Loucy (cell line): ENCODE measurements around the gene MED13L.

ENCODE experiments used
- H2AFZ ChIP-seq: fragments of 200-600 bp; sonication (generic); 2 replicates; pipeline ENCODE4 v1.6.0; 2016; ENCODE audit warnings: antibody characterized with exemption, mild to moderate bottlenecking, low read length, moderate library complexity
- H3F3A ChIP-seq: fragments of 200-600 bp; 2 replicates; pipeline ENCODE4 v1.6.0; 2016; ENCODE audit warnings: antibody characterized with exemption, low read depth, mild to moderate bottlenecking
- H3K27me3 ChIP-seq: fragments of 200-600 bp; sonication (generic); 2 replicates; pipeline ENCODE4 v1.6.1; 2014; ENCODE audit warnings: low read length, mild to moderate bottlenecking; ENCODE audit not compliant: insufficient read depth, poor library complexity, severe bottlenecking
- H3K36me3 ChIP-seq: fragments of 200-600 bp; sonication (generic); 2 replicates; pipeline ENCODE4 v1.6.1; 2016; ENCODE audit warnings: low read length; ENCODE audit not compliant: insufficient read depth
- H3K4me1 ChIP-seq: fragments of 200-600 bp; sonication (generic); 2 replicates; pipeline ENCODE4 v1.5.1; 2014; ENCODE audit warnings: low read length, mild to moderate bottlenecking; ENCODE audit not compliant: insufficient read depth, poor library complexity, severe bottlenecking
- H3K4me2 ChIP-seq: fragments of 200-600 bp; sonication (generic); 2 replicates; pipeline ENCODE4 v1.6.0; 2014; ENCODE audit warnings: antibody characterized with exemption, low read length, low read depth, mild to moderate bottlenecking; ENCODE audit not compliant: poor library complexity, severe bottlenecking
- H3K4me3 ChIP-seq: fragments of 200-600 bp; sonication (generic); 2 replicates; pipeline ENCODE4 v1.5.1; 2014; ENCODE audit warnings: low read length, mild to moderate bottlenecking, mixed read lengths; ENCODE audit not compliant: poor library complexity, severe bottlenecking
- H3K79me2 ChIP-seq: fragments of 200-600 bp; sonication (generic); 2 replicates; pipeline ENCODE4 v1.6.1; 2014; ENCODE audit warnings: low read length; ENCODE audit not compliant: insufficient read depth
- H3K9ac ChIP-seq: fragments of 200-600 bp; sonication (generic); 2 replicates; pipeline ENCODE4 v1.6.0; 2014; ENCODE audit warnings: mild to moderate bottlenecking, low read depth, low read length, moderate library complexity; ENCODE audit not compliant: poor library complexity, severe bottlenecking
- H3K9me2 ChIP-seq: fragments of 200-600 bp; sonication (generic); replicated peaks from 2 replicates; pipeline ENCODE4 v1.6.1; 2016; ENCODE audit warnings: low read depth, low read length, mixed read lengths
- H3K9me3 ChIP-seq: fragments of 200-600 bp; sonication (generic); 2 replicates; pipeline ENCODE4 v1.6.1; 2014; ENCODE audit warnings: mild to moderate bottlenecking, antibody characterized with exemption, low read length, low read depth; ENCODE audit not compliant: insufficient read depth
- H4K20me1 ChIP-seq: fragments of 200-600 bp; sonication (generic); 2 replicates; pipeline ENCODE4 v1.6.0; 2014; ENCODE audit warnings: antibody characterized with exemption, low read length, mild to moderate bottlenecking; ENCODE audit not compliant: insufficient read depth, poor library complexity, severe bottlenecking
- CTCF ChIP-seq: fragments of 200-600 bp; sonication (generic); conservative IDR thresholded peaks from 2 replicates; pipeline ENCODE4 v1.5.1; 2014; ENCODE audit warnings: mild to moderate bottlenecking, antibody characterized with exemption, low read length
- EZH2phosphoT487 ChIP-seq: fragments of 200-600 bp; IDR thresholded peaks from 2 replicates; pipeline ENCODE4 v1.6.1; 2018; ENCODE audit warnings: antibody characterized with exemption, mild to moderate bottlenecking, moderate library complexity, borderline replicate concordance

Gene MED13L

GRCh38 chr12:116295327-116296263 lies 18.1 kb upstream of the MED13L start:
- H3K4me1 ChIP-seq, result no peaks in the 10 kb centered on the region
- H3K9me3 ChIP-seq, result no peaks in the 10 kb centered on the region
- no peaks in the 10 kb centered on the region for H3K27me3 ChIP-seq
- TF ChIP-seq EZH2phosphoT487 (no peak), CTCF (no peak)
- no peaks in the 10 kb centered on the region for H4K20me1 ChIP-seq
- H3K9ac ChIP-seq, result no peak overlapping the region
- H3K4me2 ChIP-seq, result no peak overlapping the region
- H3F3A ChIP-seq, result no peaks in the 10 kb centered on the region
- no peaks in the 10 kb centered on the region for H3K9me2 ChIP-seq
- H2AFZ ChIP-seq, result no peak overlapping the region
- no peaks in the 10 kb centered on the region for H3K79me2 ChIP-seq
- no peaks in the 10 kb centered on the region for H3K36me3 ChIP-seq
- H3K4me3 ChIP-seq, result no peak overlapping the region

- no peak overlapping the region; the same call in 1 of the 2 replicates for H2AFZ ChIP-seq
- H4K20me1 ChIP-seq, result no peaks in the 10 kb centered on the region
- no peaks in the 10 kb centered on the region for H3K79me2 ChIP-seq
- H3K9me3 ChIP-seq, result no peaks in the 10 kb centered on the region
- H3K9me2 ChIP-seq, result no peaks in the 10 kb centered on the region
- no peaks in the 10 kb centered on the region for H3K36me3 ChIP-seq
- H3F3A ChIP-seq, result no peaks in the 10 kb centered on the region
- no peak overlapping the region for H3K4me2 ChIP-seq
- H3K4me1 ChIP-seq, result no peaks in the 10 kb centered on the region
- no peak overlapping the region for H3K9ac ChIP-seq
- TF ChIP-seq CTCF (no peak), EZH2phosphoT487 (no peak)
- H3K4me3 ChIP-seq, result no peak overlapping the region
- no peaks in the 10 kb centered on the region for H3K27me3 ChIP-seq
Measured at GRCh38 chr12:116294454-116295165, 17.1 kb upstream of the MED13L start.

GRCh38 chr12:116293687-116294453 lies 16.4 kb upstream of the MED13L start:
- Histone ChIP-seq H3K36me3 (no peaks in the 10 kb centered on the region), H3K9me2 (no peaks in the 10 kb centered on the region), H3K27me3 (no peaks in the 10 kb centered on the region), H3K9ac (no peak overlapping the region), H3K9me3 (no peaks in the 10 kb centered on the region), H3K79me2 (no peaks in the 10 kb centered on the region), H3K4me3 (no peak overlapping the region), H4K20me1 (no peaks in the 10 kb centered on the region), H2AFZ (no peak overlapping the region; the same call in 1 of the 2 replicates), H3K4me2 (no peak overlapping the region), H3K4me1 (no peaks in the 10 kb centered on the region), H3F3A (no peaks in the 10 kb centered on the region)
- TF ChIP-seq CTCF (no peak), EZH2phosphoT487 (no peak)
